HG03039 (cell line): Measurements from ENCODE around the gene MNT.
A peak's percentile ranks its signal among the peaks of the same experiment; 100 is the strongest.

Experiments used
- ATAC-seq: cut with Tn5 transposase; IDR thresholded peaks from one replicate; pipeline ENCODE4 v1.9.1; 2021; ENCODE audit warnings: mild to moderate bottlenecking, moderate library complexity; ENCODE audit not compliant: unreplicated experiment

MNT gene

GRCh38 chr17:2396568-2397246 is 4.2 kb downstream of the MNT start:
- no peak for ATAC-seq

- no peak for ATAC-seq
Observed at GRCh38 chr17:2396192-2396567, 4.7 kb downstream of the MNT start.

- ATAC-seq, result no peak
Observed at GRCh38 chr17:2395258-2396181, 5.3 kb downstream of the MNT start.

GRCh38 chr17:2394775-2395201 is 6.1 kb downstream of the MNT start:
- no peak for ATAC-seq

- no peak for ATAC-seq
Observed at GRCh38 chr17:2393954-2394749, 6.7 kb downstream of the MNT start.

- ATAC-seq, result peak; percentile 39
Observed at GRCh38 chr17:2393174-2393953, 7.5 kb downstream of the MNT start.

GRCh38 chr17:2392252-2393173 is 8.3 kb downstream of the MNT start:
- peak; percentile 42 for ATAC-seq

- ATAC-seq, result no peak
Observed at GRCh38 chr17:2391597-2392251, 9.1 kb downstream of the MNT start.

- ATAC-seq, result no peak
Observed at GRCh38 chr17:2390199-2390836, 10.5 kb downstream of the MNT start.

- ATAC-seq, result no peak
Observed at GRCh38 chr17:2388683-2389055, 12.2 kb downstream of the MNT start.

- no peak for ATAC-seq
Observed at GRCh38 chr17:2388020-2388682, 12.7 kb downstream of the MNT start.

GRCh38 chr17:2387086-2388019 is 13.5 kb downstream of the MNT start:
- ATAC-seq, result no peak

GRCh38 chr17:2386400-2387085 is 14.3 kb downstream of the MNT start:
- ATAC-seq, result no peak

GRCh38 chr17:2385240-2386210 is 15.3 kb downstream of the MNT start:
- no peak for ATAC-seq

- ATAC-seq, result no peak
Observed at GRCh38 chr17:2384439-2385127, 16.3 kb downstream of the MNT start.
